ENCODE data around the gene CLSTN1.

The CLSTN1 gene

GRCh38 chr1:9680091-9680490, 143.7 kb downstream of the CLSTN1 start:
- DNase-seq (ENCODE audit: low spot score), result no peak

All from CD4-positive, alpha-beta T cell treated with Interleukin-2 at 100 ng/mL for 4 hours (primary cell).